ENCODE measurements around the gene SGK1.
"Not testable (repeated sequence)": the region's sequence is repeated elsewhere in the genome, so short reads cannot be mapped to it uniquely, and the experiment has no call there.

Gene SGK1

DNA sequence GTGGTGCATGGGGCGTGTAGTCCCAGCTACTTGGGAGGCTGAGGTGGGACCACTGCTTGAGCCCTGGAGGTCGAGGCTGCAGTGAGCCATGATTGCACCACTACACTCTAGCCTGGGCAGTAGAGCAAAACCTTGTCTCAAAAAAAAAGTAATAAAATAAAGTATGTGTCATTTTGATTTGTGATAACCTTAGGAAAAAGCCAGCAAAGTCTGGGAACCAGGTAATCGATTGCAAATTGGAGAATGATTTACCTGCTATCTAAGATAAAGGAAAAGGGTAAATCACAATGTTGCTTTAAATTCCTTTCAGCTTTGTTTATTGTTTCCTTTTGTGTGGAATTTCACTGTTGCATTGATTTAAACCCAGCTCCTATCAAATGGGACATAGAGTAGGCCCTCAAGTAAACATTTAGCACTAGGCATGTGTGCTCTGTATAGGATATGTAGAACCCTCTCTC lies 59.0 kb downstream of the SGK1 start:
- H3K4me2 ChIP-seq (ENCODE audit: low read length) = no peak overlapping the region
- no peaks in the 10 kb centered on the region for H3K27me3 ChIP-seq (ENCODE audit: low read depth, low read length)
- TF ChIP-seq, protein P1, sequence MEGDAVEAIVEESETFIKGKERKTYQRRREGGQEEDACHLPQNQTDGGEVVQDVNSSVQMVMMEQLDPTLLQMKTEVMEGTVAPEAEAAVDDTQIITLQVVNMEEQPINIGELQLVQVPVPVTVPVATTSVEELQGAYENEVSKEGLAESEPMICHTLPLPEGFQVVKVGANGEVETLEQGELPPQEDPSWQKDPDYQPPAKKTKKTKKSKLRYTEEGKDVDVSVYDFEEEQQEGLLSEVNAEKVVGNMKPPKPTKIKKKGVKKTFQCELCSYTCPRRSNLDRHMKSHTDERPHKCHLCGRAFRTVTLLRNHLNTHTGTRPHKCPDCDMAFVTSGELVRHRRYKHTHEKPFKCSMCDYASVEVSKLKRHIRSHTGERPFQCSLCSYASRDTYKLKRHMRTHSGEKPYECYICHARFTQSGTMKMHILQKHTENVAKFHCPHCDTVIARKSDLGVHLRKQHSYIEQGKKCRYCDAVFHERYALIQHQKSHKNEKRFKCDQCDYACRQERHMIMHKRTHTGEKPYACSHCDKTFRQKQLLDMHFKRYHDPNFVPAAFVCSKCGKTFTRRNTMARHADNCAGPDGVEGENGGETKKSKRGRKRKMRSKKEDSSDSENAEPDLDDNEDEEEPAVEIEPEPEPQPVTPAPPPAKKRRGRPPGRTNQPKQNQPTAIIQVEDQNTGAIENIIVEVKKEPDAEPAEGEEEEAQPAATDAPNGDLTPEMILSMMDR (IDR thresholded peaks at IDR 0.05; ENCODE audit: low read depth, low read length) = no peak
- TF ChIP-seq EZH2phosphoT487 (IDR thresholded peaks at IDR 0.05; ENCODE audit: low read depth) = no peak

DNA sequence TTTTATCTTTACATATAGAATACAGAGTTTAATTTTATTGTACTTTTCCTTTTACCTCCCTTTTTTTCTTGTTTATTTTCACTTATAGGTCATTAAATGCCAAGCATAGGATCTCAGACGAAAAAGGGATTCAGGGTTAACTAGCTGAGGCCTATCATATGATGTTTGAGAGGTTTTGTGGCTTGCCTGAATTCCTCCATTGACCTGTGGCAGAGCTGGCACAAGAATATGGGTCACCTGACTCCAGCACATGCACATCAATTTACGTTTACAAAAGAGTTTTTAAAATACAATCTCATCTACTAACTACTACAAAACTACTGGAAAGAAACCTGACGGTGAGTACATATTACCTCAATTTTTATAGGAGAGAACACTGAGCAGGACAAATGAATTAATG lies 60.4 kb downstream of the SGK1 start:
- Histone ChIP-seq H3K4me3 (ENCODE audit: low read length) (no peak overlapping the region), H3K79me2 (ENCODE audit: low read length) (no peaks in the 10 kb centered on the region), H3K27me3 (ENCODE audit: low read depth, low read length) (no peaks in the 10 kb centered on the region), H3K36me3 (replicated peaks; ENCODE audit: low read depth, low read length) (no peaks in the 10 kb centered on the region), H3K4me1 (ENCODE audit: low read length) (no peaks in the 10 kb centered on the region), H3K9ac (ENCODE audit: low read length) (no peak overlapping the region), H3K9me3 (ENCODE audit: insufficient read depth, low read length) (no peaks in the 10 kb centered on the region), H4K20me1 (ENCODE audit: insufficient read depth, low read length) (no peaks in the 10 kb centered on the region), H3K4me2 (ENCODE audit: low read length) (no peak overlapping the region), H2AFZ (ENCODE audit: low read depth, low read length) (no peak overlapping the region), H3K27ac (ENCODE audit: low read length) (no peak overlapping the region)
- TF ChIP-seq, protein P1 (IDR thresholded peaks at IDR 0.05; ENCODE audit: low read depth, low read length) = no peak
- TF ChIP-seq EZH2phosphoT487 (IDR thresholded peaks at IDR 0.05; ENCODE audit: low read depth) = no peak

More for the DNA sequence above, 59.0 kb downstream of the SGK1 start:
- no peak overlapping the region for H2AFZ ChIP-seq (ENCODE audit: low read depth, low read length)
- no peaks in the 10 kb centered on the region for H3K9me3 ChIP-seq (ENCODE audit: insufficient read depth, low read length)
- no peak overlapping the region for H3K27ac ChIP-seq (ENCODE audit: low read length)
- H3K4me3 ChIP-seq (ENCODE audit: low read length) = no peak overlapping the region
- H3K9ac ChIP-seq (ENCODE audit: low read length) = no peak overlapping the region
- H3K36me3 ChIP-seq (replicated peaks; ENCODE audit: low read depth, low read length) = no peaks in the 10 kb centered on the region
- H4K20me1 ChIP-seq (ENCODE audit: insufficient read depth, low read length) = no peaks in the 10 kb centered on the region
- no peaks in the 10 kb centered on the region for H3K79me2 ChIP-seq (ENCODE audit: low read length)
- H3K4me1 ChIP-seq (ENCODE audit: low read length) = no peaks in the 10 kb centered on the region

DNA sequence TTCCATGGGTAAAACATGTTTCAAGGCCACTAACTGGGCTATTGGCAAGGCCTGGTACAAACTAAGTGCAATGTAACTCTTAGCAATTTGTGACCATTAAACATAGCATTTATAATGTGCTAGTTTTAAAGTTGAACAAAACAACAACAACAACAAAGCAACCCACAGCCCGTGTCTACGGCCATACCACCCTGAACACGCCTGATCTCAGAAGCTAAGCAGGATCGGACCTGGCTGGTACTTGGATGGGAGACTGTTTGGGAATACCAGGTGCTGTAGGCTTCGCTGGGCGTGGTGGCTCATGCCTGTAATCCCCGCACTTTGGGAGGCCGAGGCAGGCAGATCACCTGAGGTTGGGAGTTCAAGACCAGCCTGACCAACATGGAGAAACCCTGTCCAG lies 61.0 kb downstream of the SGK1 start:
- Histone ChIP-seq H3K9ac (ENCODE audit: low read length) (no peak overlapping the region), H2AFZ (ENCODE audit: low read depth, low read length) (no peak overlapping the region), H3K79me2 (ENCODE audit: low read length) (no peaks in the 10 kb centered on the region), H3K4me2 (ENCODE audit: low read length) (no peak overlapping the region), H3K27me3 (ENCODE audit: low read depth, low read length) (no peaks in the 10 kb centered on the region), H3K9me3 (ENCODE audit: insufficient read depth, low read length) (no peaks in the 10 kb centered on the region), H4K20me1 (ENCODE audit: insufficient read depth, low read length) (no peaks in the 10 kb centered on the region), H3K4me3 (ENCODE audit: low read length) (no peak overlapping the region), H3K36me3 (replicated peaks; ENCODE audit: low read depth, low read length) (no peaks in the 10 kb centered on the region), H3K4me1 (ENCODE audit: low read length) (no peaks in the 10 kb centered on the region), H3K27ac (ENCODE audit: low read length) (no peak overlapping the region)
- TF ChIP-seq, protein P1 (IDR thresholded peaks at IDR 0.05; ENCODE audit: low read depth, low read length) = no peak
- no peak for TF ChIP-seq EZH2phosphoT487 (IDR thresholded peaks at IDR 0.05; ENCODE audit: low read depth)

DNA sequence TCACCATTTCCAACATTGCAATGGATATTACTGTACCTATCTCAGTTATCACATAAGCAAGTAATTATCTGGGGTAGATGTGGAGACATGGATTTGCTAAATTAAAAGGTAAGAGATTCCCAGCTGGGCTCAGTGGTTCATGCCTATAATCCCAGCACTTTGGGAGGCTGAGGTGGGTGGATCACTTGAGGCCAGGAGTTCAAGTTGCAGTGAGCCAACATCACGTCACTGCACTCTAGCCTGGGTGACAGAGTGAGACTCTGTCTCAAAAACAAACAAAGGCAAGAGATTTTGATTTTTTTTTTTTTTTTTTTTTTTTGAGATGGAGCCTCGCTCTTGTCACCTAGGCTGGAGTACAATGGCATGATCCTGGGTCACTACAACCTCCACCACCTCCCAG lies 62.6 kb downstream of the SGK1 start:
- not testable (repeated sequence) for H4K20me1 ChIP-seq (ENCODE audit: insufficient read depth, low read length); H3K4me2 ChIP-seq (ENCODE audit: low read length); H3K79me2 ChIP-seq (ENCODE audit: low read length); H3K36me3 ChIP-seq (replicated peaks; ENCODE audit: low read depth, low read length); H3K4me3 ChIP-seq (ENCODE audit: low read length); H2AFZ ChIP-seq (ENCODE audit: low read depth, low read length); H3K4me1 ChIP-seq (ENCODE audit: low read length); H3K9me3 ChIP-seq (ENCODE audit: insufficient read depth, low read length); H3K27me3 ChIP-seq (ENCODE audit: low read depth, low read length); H3K27ac ChIP-seq (ENCODE audit: low read length); H3K9ac ChIP-seq (ENCODE audit: low read length)

DNA sequence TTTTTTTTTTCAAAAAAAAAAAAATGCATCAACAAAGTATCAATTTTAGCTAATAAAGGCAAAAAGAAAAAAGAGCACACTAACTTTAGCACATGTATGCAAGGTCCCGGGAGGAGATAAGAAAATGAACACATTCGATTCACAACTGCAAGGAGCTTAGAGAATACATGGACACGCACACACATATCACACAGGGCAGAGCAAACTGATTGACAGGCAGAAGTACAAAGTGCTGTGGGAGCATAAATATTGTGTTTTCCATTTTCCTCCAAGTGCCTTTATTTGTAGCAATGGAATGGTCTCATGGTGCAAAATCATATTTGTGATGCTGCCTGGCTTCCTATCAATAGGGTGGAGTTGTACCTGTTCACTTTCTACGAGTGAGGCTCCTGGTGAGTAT lies 63.8 kb downstream of the SGK1 start:
- no peaks in the 10 kb centered on the region for H3K36me3 ChIP-seq (replicated peaks; ENCODE audit: low read depth, low read length)
- H4K20me1 ChIP-seq (ENCODE audit: insufficient read depth, low read length) = no peaks in the 10 kb centered on the region
- TF ChIP-seq, protein P1 (IDR thresholded peaks at IDR 0.05; ENCODE audit: low read depth, low read length) = no peak
- no peak for TF ChIP-seq EZH2phosphoT487 (IDR thresholded peaks at IDR 0.05; ENCODE audit: low read depth)
- no peak overlapping the region for H3K4me3 ChIP-seq (ENCODE audit: low read length)
- H3K4me2 ChIP-seq (ENCODE audit: low read length) = no peak overlapping the region
- no peak overlapping the region for H3K9ac ChIP-seq (ENCODE audit: low read length)
- no peak overlapping the region for H2AFZ ChIP-seq (ENCODE audit: low read depth, low read length)
- peaks cover 15% of the 10 kb centered on the region for H3K4me1 ChIP-seq (ENCODE audit: low read length)
- H3K79me2 ChIP-seq (ENCODE audit: low read length) = no peaks in the 10 kb centered on the region
- H3K27ac ChIP-seq (ENCODE audit: low read length) = no peak overlapping the region
- H3K27me3 ChIP-seq (ENCODE audit: low read depth, low read length) = no peaks in the 10 kb centered on the region
- H3K9me3 ChIP-seq (ENCODE audit: insufficient read depth, low read length) = no peaks in the 10 kb centered on the region
